GM19193 (cell line): Measurements from ENCODE around the gene GOLGA6L24.
"Not testable (repeated sequence)": the region's sequence is repeated elsewhere in the genome, so short reads cannot be mapped to it uniquely, and the experiment has no call there.

ENCODE experiments used
- POLR2A ChIP-seq: IDR thresholded peaks from 4 replicates; pipeline ENCODE4 v1.6.1; 2011; ENCODE audit not compliant: insufficient read depth, insufficient read length; ENCODE audit errors: extremely low read depth

Gene GOLGA6L24, protein sequence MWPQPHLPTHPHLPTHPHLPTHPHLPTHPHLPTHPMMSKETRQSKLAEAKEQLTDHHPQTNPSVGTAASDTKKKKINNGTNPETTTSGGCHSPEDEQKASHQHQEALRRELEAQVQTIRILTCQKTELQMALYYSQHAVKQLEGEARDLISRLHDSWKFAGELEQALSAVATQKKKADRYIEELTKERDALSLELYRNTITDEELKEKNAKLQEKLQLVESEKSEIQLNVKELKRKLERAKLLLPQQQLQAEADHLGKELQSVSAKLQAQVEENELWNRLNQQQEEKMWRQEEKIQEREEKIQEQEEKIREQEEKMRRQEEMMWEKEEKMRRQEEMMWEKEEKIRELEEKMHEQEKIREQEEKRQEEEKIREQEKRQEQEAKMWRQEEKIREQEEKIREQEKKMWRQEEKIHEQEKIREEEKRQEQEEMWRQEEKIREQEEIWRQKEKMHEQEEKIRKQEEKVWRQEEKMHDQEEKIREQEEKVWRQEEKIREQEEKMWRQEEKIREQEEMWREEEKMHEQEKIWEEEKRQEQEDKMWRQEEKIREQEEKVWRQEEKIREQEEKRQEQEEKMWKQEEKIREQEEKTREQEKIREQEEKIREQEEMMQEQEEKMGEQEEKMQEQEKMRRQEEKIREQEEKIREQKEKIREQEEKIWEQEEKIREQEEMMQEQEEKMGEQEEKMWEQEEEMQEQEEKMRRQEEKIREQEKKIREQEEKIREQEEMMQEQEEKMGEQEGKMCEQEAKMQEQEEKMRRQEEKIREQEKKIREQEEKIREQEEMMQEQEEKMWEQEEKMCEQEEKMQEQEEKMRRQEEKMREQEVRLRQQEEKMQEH

DNA sequence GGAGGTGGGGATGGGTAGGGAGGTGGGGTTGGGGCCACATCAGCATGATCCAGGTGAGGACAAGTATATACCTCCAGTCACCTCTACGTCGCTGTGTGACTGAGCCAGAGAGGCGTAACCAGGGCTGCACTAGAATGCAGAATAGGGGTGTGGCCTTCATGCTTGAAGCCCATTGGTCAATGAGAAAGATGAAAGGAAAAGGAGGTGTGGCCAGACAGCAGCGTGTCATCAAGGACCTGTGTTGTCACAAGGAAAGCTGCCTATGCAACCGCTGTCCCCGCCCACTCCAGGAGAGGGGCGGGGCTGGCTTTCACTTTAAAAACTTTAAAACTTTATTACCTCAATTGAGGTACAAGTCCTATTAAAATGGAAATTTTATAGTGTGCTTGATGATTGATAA is at the start of gene GOLGA6L24:
Gene GOLGA6L24 (minus strand): TSS at position 101 of the 400 bp plus-strand sequence. CDS start 61 bp downstream, at position 40.
- TF ChIP-seq POLR2A, result not testable (repeated sequence)

DNA sequence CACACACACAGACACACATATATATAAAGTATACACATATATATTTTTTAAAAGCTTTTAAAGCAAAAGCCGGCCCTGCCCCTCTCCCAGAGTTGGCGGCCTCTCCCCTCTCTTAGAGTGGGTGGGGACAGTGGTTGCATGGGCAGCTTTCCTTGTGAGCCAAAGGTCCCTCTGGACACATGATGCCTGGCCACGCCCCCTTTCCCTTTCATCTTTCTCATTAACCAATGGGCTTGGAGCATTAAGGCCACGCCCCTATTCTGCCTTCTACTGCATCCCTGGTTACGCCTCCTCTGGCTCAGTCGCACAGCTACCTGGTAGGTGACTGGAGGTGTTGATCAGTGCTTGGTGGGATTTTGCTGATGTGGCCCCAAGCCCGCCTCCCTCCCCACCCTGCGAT is 20.5 kb upstream of the GOLGA6L24 start, which contains the start of gene GOLGA8F:
Gene GOLGA8F (plus strand): TSS at position 301 of the 400 bp plus-strand sequence. CDS start 98 bp downstream, at position 399.
- not testable (repeated sequence) for TF ChIP-seq POLR2A

DNA sequence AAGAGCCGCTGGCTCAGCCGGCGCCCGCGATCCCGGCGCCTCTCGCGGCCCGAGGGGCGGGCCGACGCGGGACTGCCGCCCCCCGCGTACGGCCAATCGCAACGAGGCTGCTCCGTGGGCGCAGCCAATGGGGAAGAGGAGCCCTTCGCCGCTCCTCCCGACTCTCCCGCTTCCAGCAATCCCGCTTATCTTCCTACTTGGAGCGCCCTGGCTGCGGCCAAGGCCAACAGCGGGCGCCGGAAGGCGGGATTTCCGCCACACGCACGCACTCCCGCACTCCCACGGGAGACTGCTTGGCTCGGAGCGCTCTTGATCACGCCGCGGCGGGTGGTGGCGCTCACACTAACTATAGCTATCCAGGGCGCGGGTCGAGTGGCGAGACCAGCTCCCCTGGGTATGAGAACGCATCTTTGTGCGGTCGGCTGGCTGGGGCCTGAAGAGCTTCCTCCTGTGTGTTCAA is 35.7 kb downstream of the GOLGA6L24 start, which contains the start of gene HERC2:
Gene HERC2 (minus strand): TSS at position 51 of the 460 bp plus-strand sequence. CDS start 746 bp downstream, outside the sequence.
- TF ChIP-seq POLR2A, result not testable (repeated sequence)
